ENCODE measurements around the gene TNS2. TPM values are rescaled to one million over a fixed set of nuclear protein-coding genes. Genes with fewer than 3 reads are reported as not detected.
A peak's percentile ranks its signal among the peaks of the same experiment; 100 is the strongest.
"Not testable (repeated sequence)": the region's sequence is repeated elsewhere in the genome, so short reads cannot be mapped to it uniquely, and the experiment has no call there.

TNS2 gene, protein sequence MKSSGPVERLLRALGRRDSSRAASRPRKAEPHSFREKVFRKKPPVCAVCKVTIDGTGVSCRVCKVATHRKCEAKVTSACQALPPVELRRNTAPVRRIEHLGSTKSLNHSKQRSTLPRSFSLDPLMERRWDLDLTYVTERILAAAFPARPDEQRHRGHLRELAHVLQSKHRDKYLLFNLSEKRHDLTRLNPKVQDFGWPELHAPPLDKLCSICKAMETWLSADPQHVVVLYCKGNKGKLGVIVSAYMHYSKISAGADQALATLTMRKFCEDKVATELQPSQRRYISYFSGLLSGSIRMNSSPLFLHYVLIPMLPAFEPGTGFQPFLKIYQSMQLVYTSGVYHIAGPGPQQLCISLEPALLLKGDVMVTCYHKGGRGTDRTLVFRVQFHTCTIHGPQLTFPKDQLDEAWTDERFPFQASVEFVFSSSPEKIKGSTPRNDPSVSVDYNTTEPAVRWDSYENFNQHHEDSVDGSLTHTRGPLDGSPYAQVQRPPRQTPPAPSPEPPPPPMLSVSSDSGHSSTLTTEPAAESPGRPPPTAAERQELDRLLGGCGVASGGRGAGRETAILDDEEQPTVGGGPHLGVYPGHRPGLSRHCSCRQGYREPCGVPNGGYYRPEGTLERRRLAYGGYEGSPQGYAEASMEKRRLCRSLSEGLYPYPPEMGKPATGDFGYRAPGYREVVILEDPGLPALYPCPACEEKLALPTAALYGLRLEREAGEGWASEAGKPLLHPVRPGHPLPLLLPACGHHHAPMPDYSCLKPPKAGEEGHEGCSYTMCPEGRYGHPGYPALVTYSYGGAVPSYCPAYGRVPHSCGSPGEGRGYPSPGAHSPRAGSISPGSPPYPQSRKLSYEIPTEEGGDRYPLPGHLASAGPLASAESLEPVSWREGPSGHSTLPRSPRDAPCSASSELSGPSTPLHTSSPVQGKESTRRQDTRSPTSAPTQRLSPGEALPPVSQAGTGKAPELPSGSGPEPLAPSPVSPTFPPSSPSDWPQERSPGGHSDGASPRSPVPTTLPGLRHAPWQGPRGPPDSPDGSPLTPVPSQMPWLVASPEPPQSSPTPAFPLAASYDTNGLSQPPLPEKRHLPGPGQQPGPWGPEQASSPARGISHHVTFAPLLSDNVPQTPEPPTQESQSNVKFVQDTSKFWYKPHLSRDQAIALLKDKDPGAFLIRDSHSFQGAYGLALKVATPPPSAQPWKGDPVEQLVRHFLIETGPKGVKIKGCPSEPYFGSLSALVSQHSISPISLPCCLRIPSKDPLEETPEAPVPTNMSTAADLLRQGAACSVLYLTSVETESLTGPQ (N-terminal part only)
- total RNA-seq, result 198 TPM

DNA sequence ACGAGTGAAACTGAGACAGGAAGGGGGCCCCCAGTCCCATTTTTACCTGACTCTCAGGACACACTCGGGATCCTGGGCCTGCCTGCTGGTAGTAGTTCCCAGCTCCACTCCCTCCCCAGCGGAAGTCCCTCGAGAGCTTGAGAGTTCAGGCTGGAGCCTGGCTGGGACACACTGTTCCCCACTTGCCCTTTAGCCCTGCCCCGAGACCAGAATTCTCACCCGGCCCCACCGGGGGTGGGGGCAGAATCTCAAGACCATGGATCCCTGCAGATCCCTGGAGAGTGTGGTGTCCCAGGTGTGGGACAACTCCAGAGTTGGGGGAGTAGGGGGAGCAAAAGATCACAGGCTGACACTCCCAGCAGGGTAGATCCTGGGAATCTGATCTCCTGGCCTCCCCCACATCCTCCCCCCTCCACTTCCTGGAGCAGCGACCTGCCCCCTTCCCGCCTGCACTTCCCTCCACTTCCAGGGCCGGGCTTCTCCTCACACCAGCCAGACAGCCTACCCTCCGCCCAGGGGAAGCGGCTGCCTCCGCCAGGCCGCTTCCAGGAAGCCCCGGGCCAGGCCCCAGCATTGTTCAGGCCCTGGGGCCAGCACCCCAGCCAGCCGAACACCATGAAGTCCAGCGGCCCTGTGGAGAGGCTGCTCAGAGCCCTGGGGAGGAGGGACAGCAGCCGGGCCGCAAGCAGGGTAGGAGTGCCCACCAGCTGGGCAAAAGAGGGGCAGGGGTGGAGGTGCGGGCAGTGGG, at the start of gene TNS2:
Gene TNS2, plus strand, starts transcription at position 495 of the 748 bp plus-strand sequence. Its CDS starts 121 bp downstream, at position 616.
- peak; percentile 80 for DNase-seq (ENCODE audit: low spot score)

- no peak for DNase-seq (ENCODE audit: low spot score)
Measured at GRCh38 chr12:53004178-53004577, 45.7 kb upstream of the TNS2 start.

- DNase-seq (ENCODE audit: low spot score), result no peak
Measured at GRCh38 chr12:53004582-53004981, 45.3 kb upstream of the TNS2 start.

- no peak for DNase-seq (ENCODE audit: low spot score)
Measured at GRCh38 chr12:53005215-53005985, 44.5 kb upstream of the TNS2 start.

DNA sequence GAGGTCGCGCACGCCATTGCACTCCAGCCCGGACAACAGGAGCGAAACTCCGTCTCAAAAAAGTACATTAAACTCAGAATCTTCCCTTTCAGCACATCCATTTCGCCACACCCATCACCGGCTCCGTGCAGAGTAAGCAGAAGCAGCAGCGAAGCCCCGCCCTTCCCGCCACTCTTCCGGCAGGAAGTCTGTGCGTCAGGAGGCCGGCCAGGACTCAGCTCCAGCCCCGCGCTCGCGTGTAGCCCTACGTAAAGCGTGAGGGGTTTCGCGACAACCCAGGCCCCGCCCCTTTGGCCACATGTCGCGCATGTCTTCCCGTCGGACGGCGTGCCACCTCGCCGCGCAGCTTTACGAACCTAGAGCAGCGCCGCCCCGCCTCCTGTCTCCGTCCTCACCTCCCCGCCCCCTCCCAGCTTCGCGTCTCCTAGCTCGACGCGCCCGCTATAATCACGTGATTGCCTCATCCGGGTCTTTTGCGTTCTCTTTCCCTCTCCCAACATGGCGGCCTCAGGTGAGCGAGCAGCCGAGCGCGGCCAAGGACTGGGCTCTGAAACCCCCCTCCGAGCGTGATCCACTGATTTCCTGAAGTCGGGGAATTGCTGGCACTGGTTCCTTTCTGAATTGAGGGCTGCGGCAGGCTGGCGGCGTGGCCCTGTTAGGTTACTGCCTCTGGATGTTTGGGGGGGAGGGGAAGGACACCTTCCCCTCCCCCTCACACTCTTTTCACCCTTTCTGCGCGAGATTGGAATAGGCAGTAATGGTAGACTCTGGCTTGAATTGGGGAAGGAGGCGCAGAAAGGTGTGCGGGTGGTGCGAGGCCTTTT, 43.7 kb upstream of the TNS2 start, which contains the start of gene EIF4B:
Gene EIF4B, plus strand, starts transcription at position 471 of the 824 bp plus-strand sequence. Its CDS starts 28 bp downstream, at position 499.
- peak; percentile 100 for DNase-seq (ENCODE audit: low spot score)

GRCh38 chr12:53006810-53007309, 43.0 kb upstream of the TNS2 start:
- DNase-seq (ENCODE audit: low spot score), result peak; percentile 79

- DNase-seq (ENCODE audit: low spot score), result no peak
Measured at GRCh38 chr12:53007343-53007742, 42.5 kb upstream of the TNS2 start.

- DNase-seq (ENCODE audit: low spot score), result not testable (repeated sequence)
Measured at GRCh38 chr12:53008760-53009159, 41.1 kb upstream of the TNS2 start.

DNA sequence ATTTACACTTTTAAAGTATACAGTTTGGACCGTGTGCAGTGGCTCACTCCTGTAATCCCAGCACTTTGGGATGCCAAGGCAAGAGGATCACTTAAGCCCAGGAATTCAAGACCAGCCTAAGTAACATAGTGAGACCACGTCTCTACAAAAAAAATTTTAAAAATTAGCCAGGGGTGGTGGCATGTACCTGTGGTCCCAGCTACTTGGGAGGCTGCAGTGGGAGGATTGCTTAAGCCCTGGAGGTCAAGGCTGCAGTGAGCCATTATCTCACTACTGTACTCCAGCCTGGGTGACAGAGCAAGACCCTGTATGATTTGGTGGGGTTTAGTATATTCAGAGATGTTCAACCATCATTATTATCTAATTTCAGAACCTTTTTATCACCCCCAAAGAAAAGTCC, 38.9 kb upstream of the TNS2 start:
- no peak for DNase-seq (ENCODE audit: low spot score)

DNA sequence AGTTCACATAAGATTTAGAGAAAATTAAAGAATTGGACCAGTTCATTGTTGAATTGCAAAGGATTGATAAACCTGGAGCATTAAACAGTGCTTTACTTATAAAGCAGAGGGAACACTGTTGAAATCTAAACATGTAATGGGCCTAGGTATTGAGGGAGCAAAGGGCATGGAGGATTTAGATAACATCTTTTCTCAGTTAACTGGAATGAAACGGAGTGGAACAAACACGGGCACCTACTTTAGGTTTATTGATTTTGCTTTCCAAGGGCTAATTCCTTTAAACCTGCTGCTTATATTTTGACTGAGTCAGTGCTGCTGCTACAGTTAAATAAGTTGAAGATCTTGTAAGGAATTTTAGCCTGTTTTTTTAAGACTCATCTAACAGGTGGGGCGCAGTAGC, 38.0 kb upstream of the TNS2 start:
- no peak for DNase-seq (ENCODE audit: low spot score)

DNA sequence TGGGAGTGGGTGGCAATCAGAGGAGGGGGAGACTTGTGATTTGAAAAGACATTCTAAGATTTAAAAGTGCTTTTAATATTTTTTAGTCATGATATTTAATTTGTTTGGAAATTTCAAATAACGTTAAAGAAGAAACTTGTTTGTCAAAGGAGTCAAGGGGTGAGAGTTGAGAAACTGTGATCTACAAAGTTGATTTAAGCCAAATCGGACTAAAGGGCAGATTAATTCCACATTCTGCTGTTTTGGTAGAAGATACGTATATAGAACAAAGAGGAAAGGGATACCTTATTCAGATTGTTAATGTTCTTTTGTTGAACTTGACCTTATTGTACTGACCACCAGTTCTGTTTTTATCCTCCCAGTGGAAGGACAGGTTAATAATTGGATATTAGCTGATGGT, 36.9 kb upstream of the TNS2 start:
- DNase-seq (ENCODE audit: low spot score), result no peak

GRCh38 chr12:53014709-53015108, 35.2 kb upstream of the TNS2 start:
- no peak for DNase-seq (ENCODE audit: low spot score)

- no peak for DNase-seq (ENCODE audit: low spot score)
Measured at GRCh38 chr12:53025250-53025649, 24.6 kb upstream of the TNS2 start.

GRCh38 chr12:53027014-53027413, 22.9 kb upstream of the TNS2 start:
- not testable (repeated sequence) for DNase-seq (ENCODE audit: low spot score)

- no peak for DNase-seq (ENCODE audit: low spot score)
Measured at GRCh38 chr12:53031616-53032015, 18.2 kb upstream of the TNS2 start.

DNA sequence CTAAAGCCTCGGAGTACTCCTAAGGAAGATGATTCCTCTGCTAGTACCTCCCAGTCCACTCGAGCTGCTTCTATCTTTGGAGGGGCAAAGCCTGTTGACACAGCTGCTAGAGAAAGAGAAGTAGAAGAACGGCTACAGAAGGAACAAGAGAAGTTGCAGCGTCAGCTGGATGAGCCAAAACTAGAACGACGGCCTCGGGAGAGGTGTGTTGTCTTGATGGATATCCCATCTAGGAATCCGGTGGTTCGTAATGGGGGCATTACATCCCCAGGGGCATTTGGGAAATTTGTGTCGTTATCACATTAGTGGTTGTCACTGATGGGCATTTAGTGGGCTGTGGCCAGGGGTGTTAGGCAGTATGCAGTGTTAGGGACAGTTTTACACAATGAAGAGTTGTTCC, 16.0 kb upstream of the TNS2 start:
- not testable (repeated sequence) for DNase-seq (ENCODE audit: low spot score)

GRCh38 chr12:53034459-53034858, 15.4 kb upstream of the TNS2 start:
- DNase-seq (ENCODE audit: low spot score), result no peak

DNA sequence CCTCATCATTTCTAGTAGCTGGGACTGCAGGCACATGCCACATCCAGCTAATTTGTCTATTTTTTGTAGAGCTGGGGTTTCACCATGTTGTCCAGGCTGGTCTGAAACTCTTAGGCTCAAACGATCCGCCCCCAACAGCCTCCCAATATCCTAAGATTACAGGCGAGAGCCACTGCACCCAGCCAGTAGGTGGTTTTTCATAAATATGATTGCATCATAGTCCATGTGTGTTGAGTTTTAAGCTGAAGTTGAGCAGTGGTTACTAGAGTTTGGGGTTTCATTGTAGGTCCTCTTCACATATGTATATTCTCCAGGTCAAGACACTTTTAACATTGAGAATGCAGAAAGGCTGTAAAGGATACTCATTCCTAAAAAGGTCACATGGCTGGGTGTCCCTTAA, 13.1 kb upstream of the TNS2 start:
- DNase-seq (ENCODE audit: low spot score), result no peak

- DNase-seq (ENCODE audit: low spot score), result no peak
Measured at GRCh38 chr12:53039851-53040250, 10.0 kb upstream of the TNS2 start.
